HG02943 (cell line): Measurements from ENCODE around the gene NRF1.
"Not testable (repeated sequence)": the region's sequence is repeated elsewhere in the genome, so short reads cannot be mapped to it uniquely, and the experiment has no call there.

Source experiments
- ATAC-seq: cut with Tn5 transposase; IDR thresholded peaks from one replicate; pipeline ENCODE4 v1.9.1; 2021; ENCODE audit warnings: mild to moderate bottlenecking, low read depth, moderate library complexity; ENCODE audit not compliant: unreplicated experiment

NRF1 gene

DNA sequence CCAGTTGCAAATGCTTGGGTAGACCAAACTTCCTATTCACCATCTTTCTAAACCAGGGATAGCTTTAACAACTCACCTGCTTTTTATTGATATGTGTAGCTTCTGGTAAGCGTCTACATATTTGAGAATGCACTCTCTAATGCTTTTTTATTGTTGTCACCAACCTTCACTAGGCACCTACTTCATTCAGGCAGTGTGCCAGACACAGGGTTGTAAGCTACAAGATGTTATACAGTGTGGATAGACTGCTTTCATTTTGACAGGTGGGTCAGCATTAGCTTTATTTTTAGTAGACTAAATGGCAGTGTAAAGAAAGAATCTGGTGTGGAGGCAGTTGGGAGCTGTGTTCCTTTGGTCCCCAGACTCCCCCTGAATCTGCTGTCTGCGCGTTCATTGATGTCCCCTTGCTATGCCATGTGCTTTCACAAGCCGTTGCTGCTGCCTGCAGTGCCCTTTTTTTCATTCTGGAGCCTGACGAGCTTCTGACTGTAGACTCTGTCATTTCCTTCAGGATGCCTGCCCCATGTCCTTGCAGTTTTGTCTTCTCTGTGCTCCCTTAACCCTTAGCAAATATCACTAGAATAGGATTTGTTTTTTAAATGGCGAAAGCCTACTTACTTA is 32.1 kb downstream of the NRF1 start:
- no peak for ATAC-seq

DNA sequence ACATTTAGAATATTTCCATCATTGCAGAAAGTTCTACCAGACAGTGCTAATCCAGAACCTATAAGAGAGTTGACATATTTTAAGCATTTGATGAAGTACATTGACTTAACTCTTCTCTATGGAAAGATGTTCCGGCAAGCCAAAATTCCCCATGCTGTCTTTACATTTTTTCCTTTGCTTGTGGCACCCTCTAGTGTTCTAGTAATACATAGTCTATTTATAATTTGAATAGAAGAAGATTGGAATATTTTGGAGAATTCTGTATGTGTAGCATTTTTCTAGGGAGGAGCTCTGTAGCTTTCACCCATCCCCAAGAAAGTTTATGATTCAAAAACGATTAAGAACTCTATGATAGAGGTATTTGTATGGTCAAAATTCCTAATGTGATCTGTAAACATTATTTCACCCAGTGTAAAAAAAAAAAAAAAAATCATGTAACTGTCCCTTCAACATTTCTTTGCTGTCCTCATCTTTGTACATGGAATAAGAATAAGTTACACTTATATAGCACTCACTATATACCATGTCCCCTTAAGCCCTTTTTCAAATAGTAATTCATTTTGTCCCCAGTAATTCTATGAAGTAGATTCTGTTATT is 33.2 kb downstream of the NRF1 start:
- ATAC-seq: no peak

DNA sequence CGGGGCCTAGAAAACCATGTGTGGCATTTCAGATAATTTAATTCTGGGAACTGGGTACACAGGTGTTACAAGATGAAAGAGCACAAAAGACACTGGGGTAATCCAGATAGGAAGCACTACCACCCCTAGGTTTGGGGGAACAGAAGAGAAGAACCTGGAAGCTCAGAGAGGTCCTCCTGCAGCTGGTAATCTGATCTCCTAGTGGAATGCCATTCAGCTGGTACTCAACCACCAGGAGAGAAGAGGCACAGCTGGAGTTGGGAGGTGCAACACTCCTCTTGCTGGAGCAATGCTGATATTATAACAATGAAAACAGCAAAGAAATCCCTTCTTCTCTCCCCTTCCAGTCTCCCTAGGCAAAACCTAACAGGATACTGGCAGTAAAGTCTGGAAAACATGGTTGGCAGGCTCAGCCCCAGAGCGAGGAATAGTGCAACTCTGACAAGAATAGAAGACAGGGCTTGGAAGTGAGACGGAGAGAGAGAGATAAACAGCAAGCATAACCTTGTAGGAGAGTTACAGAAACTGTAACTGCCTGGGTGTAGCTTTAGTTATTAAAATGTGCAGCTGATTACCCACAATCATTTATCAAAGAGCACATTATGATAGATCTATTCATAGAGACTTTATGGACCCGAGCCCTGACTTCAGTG is 35.0 kb downstream of the NRF1 start:
- no peak for ATAC-seq

DNA sequence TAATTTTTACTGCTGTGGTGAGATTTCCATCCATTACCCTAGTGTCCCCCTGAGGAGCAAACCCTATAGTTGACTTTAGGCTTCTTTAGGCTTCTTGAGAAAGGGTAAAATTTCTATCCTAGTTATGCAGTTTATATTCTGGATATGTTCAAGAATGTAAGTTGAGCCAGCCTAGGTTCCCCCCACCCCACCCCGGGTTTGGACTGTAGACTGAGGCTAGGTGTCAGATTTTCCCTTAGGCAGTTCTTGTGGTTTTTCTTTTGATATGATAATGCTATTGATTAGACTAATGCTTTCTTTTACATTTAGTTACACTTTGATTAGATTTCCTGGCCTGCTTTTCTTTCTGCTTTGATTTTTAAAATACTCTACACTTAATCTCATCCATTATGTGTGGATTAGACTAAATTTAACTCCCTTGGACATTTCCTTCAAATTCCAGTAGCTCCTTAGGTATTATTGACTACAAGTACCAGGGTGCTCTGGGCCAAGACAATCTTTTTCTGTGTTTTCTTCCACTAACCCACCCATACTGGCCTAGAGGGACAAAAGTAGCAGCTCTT is 37.7 kb downstream of the NRF1 start:
- ATAC-seq: no peak

DNA sequence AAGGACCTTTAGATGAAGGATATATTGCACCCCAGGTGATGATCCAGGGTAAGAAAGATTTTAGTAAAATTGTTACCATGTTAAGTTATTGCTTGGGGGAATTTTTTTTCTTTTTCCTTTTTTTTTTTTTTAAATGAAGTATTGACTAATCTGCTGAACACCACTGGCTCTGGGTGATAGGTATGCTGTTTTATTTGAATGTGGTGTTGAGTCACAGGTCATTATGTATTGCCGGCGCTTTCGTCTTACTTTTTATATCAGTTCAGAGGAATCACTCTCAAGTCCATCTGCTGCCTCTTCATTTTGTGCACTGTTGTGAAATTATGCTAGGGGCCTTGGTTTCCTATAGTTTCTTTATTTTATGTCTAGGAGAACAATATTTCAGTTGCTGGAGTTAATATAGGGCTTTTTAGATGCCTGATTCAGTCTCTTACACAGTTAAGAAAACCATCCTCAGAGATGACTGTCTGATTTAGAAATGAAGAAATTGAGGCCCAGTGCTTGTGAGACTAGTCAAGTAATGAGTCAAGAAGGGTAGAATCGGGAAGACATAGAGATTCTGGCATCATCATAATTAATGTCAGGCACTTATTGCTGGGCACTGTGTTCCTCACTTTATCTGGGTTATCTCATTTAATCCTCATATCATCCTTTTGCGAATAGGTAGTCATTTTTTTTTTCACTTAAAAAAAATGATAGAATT is 38.7 kb downstream of the NRF1 start:
- ATAC-seq: no peak

DNA sequence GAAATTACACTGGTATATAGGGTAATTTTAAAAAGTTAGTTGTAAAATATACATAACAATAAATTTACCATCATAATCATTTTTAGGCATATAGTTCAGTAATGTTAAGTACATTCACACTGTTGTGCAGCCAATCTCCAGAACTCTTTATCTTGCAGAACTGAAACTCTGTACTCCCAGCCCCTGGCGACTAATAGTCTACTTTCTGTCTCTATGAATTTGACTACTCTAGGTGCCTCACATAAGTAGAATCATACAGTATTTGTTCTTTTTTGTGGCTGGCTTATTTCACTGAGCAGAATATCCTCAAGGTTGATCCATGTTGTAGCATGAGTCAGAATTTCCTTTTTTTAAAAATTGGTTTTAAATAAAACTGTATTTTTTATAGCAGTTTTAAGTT is 41.4 kb downstream of the NRF1 start:
- ATAC-seq: no peak

DNA sequence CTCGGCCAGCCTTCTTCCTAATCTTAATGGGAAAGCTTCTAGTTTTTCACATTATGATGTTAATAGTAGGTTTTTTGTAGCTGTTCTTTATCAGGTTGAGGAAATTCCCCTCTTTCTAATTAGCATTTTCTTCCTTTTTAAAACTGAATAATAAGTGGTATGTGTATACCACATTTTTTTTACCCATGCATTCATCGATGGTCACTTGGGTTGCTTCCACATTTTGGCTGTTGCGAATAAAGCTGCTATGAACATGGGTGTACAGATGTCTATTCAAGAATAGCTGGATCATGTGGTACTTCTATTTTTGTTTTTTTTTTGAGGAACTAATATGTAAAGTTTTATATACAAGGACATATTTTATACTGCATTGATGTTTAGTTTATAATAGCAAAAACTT is 44.3 kb downstream of the NRF1 start:
- ATAC-seq: no peak

DNA sequence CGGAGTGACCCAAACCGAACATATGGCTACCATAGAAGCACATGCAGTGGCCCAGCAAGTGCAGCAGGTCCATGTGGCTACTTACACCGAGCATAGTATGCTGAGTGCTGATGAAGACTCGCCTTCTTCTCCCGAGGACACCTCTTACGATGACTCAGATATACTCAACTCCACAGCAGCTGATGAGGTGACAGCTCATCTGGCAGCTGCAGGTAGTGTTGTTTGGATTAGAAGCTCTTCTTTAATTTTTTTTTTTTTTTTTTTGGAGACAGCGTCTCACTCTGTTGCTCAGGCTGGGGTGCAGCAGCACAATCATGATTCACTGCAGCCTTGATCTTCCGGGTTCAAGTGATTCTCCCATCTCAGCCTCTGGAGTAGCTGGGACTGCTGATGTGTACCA is 45.8 kb downstream of the NRF1 start:
- ATAC-seq: no peak

DNA sequence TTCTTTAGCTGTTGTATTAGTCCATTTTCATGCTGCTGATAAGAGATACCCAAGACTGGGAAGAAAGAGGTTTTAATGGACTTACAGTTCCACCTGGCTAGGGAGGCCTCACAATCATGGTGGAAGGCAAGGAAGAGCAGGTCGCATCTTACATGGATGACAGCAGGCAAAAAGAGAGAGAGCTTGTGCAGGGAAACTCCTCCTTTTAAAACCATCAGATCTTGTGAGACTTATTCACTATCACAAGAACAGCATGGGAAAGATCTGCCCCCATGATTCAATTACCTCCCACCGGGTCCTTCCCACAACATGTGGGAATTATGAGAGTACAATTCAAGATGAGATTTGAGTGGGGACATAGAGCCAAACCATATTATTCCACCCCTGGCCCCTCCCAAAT is 48.4 kb downstream of the NRF1 start:
- ATAC-seq: not testable (repeated sequence)

DNA sequence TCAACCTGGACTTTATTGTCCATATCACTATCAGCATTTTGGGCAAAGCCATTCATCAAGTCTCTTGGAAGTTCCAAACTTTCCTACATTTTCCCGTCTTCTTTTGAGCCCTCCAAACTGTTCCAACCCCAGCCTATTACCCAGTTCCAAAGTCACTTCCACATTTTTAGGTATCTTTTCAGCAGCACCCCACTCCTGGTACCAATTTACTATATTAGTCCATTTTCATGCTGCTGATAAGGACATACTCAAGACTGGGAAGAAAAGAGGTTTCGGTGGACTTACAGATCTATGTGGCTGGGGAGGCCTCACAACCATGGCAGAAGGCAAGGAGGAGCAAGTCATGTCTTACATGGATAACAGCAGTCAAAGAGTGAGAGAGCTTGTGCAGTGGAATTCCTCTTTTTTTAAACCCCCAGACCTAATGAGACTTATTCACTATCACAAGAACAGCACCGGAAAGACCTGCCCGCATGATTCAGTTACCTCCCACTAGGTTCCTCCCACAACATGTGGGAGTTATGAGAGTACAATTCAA is 50.2 kb downstream of the NRF1 start:
- ATAC-seq: no peak

DNA sequence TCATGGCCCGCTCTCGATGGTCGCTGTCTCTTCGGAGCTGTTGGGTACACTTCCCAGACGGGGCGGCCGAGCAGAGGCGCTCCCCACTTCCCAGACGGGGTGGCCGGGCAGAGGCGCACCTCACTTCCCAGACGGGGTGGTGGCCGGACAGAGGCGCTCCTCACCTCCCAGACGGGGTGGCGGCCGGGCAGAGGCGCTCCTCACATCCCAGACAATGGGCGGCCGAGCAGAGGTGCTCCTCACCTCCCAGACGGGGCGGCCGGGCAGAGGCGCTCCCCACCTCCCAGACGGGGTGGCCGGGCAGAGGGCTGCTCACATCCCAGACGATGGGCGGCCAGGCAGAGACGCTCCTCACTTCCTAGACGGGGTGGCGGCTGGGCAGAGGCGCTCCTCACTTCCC is 51.7 kb downstream of the NRF1 start:
- ATAC-seq: not testable (repeated sequence)

DNA sequence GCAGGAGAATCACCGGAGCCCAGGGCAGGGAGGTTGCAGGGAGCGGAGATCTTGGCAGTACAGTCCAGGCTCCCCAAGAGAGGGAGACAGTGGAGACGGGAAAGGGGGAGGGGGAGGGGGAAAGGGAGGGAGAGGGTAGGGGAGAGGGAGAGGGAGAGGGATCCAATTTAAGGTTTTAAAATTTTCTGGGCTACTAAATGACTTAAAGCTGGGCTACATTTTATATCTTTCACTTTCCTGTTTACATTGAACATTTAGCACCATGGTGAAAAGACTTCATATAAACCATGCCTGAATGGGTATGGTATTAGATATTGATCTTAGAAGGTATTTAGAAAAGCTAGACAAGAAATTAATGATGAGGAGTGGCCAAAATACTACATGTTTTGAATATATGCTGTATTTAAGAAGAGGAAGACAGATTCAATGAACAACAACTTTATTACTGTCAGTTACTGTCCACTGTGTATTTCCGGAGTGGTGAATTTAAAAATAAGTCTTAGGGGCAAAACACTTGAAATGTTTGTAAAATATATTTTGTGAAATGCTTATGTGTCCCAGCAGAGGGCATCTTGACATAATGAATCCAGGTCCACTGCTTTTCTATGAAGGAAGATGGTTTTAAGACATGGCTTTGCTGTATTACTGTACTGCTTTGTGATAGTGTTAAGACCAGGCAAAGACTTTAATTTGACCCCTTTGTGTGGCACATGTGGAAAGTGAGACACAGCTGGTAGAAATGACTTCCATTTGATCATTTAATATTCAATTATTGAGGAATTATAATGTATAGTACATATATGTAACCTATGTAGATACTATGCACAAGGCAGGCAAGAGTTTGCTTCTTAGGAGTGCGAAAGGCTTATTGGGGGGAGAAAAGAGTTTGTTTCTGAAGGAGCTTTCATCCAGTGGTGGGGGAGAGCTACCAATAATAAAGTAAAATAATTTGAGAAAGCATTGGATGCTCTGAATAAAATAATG is 52.8 kb downstream of the NRF1 start:
- no peak for ATAC-seq

DNA sequence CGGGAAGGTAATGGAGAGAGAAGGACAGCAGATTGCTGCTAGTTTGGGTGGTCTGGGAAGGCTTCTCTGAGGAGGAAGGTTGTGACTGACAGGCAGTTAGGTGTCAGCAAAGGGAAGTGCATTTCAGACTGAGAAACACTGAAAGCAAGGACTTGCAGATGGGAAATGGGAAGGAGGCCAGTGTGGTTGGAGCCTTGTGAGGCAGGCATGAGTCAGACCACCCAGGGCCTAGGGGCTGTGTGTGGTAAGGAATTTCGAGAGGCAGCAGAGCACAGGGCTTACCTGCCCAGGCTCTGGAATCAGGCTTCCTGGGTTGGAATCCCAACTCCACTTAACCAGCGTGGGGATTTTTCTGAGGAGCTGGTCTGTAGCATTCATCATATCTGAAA is 53.5 kb downstream of the NRF1 start:
- ATAC-seq: no peak

DNA sequence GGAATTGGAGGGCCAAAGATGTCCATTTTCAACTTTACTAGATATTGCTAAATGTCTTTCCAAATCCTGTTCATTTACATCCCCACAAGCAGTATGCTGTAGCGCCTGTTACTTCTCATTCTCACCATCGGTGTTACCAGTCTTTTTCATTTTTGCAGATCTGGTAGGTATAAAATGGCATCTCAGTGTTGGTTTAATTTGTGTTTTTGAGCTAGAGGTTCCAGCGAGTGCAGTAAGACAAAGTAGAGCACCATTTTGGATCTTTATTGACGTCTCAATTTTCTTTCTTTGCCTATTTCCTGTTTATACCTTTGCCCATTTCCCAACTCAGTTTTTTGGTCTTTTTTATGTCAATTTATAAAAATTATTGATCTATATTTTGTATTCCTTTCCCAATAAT is 55.6 kb downstream of the NRF1 start:
- no peak for ATAC-seq

DNA sequence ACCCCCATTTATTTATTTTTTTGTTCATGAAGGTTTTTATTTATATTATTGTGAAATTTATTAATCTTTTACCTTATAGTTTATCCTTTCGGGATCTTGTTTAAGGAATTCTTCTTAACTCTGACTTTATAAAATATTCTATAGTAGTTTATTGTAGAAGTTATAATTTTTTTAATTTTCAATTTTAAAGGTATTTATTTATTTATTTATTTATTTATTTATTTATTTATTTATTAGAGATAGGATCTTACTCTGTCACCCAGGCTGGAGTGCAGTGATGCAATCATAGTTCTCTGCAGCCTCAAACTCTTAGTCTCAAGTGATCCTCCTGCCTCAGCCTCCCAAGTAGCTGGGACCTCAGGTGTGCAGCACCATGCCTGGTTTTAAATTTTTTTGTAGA is 56.0 kb downstream of the NRF1 start:
- ATAC-seq: no peak

DNA sequence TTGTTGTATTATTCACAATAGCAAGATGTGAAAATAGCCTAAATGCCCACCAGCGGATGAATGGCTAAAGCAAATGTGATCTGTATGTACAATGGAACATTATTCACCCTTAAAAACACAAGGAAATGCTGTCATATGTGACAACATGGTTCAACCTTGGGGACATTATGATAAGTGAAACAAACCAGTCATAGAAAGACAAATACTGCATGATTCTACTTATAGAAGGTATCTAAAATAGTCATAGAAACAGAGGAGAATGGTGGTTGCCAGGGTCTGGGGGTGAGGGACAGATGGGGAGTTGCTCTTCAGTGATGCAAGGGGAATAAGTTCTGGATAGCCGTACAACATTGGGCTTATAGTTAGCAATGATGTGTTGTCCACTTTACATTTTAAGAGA is 58.4 kb downstream of the NRF1 start:
- ATAC-seq: no peak

DNA sequence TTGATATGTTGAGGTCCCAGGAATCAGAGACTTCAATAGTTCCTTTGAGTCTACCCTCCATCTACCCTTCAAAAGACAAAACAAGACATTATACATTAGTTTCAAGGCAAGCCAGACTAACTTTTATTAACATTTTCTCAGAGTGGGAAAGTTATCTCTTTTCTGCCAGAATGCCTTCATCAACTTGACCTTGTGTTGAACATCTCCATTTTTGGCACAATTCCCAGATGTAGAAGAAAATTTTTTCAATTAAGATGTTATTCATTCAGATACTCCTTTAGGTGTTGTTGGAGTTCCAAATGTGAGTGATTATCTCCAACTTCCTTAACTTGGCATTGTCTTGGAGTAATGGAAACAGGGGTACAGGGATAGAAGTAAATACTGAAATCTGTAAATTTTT is 59.1 kb downstream of the NRF1 start:
- no peak for ATAC-seq

DNA sequence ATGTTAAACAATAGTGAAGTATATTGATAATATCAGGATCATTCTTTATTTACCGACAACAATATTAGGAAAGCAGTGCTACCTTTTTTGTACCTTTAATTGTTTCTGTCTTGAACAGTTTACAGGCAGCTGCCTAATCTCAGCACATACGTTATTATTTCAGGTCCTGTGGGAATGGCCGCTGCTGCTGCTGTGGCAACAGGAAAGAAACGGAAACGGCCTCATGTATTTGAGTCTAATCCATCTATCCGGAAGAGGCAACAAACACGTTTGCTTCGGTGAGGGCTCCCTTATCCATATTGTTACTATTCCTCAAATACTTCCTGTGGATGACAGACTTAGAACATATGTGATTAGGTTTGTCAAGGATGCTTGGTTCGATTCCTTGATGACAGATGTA is 59.7 kb downstream of the NRF1 start:
- no peak for ATAC-seq

DNA sequence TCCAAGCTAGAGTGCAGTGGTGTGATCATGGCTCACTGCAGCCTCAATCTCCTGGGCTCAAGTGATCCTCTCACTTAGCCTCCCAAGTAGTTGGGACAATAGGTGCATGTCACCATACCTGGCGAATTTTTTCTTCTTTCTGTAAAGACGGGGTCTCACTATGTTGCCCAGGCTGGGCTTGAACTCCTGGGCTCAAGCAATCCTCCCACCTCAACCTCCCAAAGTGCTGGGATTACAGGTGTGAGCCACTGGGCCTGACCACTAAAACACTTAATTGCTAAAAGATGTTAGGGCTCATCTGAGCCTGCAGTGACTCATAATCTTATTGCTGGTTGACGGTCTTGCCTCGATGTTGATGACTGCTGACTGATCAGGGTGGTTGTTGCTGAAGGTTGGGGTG is 63.0 kb downstream of the NRF1 start:
- ATAC-seq: not testable (repeated sequence)

DNA sequence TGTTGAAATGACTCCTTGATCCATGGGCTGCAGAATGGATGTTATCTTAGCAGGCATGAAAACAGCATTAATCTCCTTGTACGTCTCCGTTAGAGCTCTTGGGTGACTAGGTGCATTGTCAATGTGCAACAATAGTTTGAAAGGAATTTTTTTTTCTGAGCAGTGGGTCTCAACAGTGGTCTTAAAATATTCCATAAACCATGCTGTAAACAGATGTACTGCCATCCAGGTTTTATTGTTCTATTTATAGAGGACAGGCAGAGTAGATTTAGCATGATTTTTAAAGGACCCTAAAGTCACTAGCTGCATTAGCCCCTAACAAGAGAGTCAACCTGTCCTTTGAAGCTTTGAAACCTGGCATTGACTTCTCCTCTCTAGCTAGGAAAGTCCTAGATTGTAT is 64.0 kb downstream of the NRF1 start:
- no peak for ATAC-seq
